NCI-H2029 treated with DMSO at 0.1 percent for 48 hours (cell line): ENCODE data around the gene SAMD9.
"Not testable (repeated sequence)": the region's sequence is repeated elsewhere in the genome, so short reads cannot be mapped to it uniquely, and the experiment has no call there.

Source experiments
- DNase-seq: peaks from one replicate; lab custom pipeline; 2025; lab: John Stamatoyannopoulos, UW

SAMD9 gene

GRCh38 chr7:93120592-93121549 lies 3.1 kb upstream of the SAMD9 start:
- no peak for DNase-seq

- no peak for DNase-seq
These were observed 1.6 kb upstream of the SAMD9 start for GRCh38 chr7:93119191-93119905.

GRCh38 chr7:93117327-93117726 lies 452 bp downstream of the SAMD9 start:
- no peak for DNase-seq

- no peak for DNase-seq
These were observed 2.0 kb downstream of the SAMD9 start for GRCh38 chr7:93115796-93116195.

- no peak for DNase-seq
These were observed 9.8 kb downstream of the SAMD9 start for GRCh38 chr7:93108003-93108402.

GRCh38 chr7:93097388-93097787 lies 20.4 kb downstream of the SAMD9 start:
- no peak for DNase-seq

- no peak for DNase-seq
These were observed 24.9 kb downstream of the SAMD9 start for GRCh38 chr7:93092757-93093370.

- DNase-seq, result not testable (repeated sequence)
These were observed 44.4 kb downstream of the SAMD9 start for GRCh38 chr7:93073357-93073756.

GRCh38 chr7:93062599-93062998 lies 55.2 kb downstream of the SAMD9 start:
- no peak for DNase-seq

GRCh38 chr7:93060865-93061264 lies 56.9 kb downstream of the SAMD9 start:
- no peak for DNase-seq

- DNase-seq, result no peak
These were observed 57.8 kb downstream of the SAMD9 start for GRCh38 chr7:93060025-93060424.

GRCh38 chr7:93056621-93057020 lies 61.2 kb downstream of the SAMD9 start:
- DNase-seq, result not testable (repeated sequence)

- peak; percentile 46 for DNase-seq
These were observed 62.2 kb downstream of the SAMD9 start for GRCh38 chr7:93055543-93056107.

- DNase-seq, result no peak
These were observed 62.8 kb downstream of the SAMD9 start for GRCh38 chr7:93054975-93055374.

- DNase-seq, result no peak
These were observed 63.5 kb downstream of the SAMD9 start for GRCh38 chr7:93053949-93054943.

- DNase-seq, result no peak
These were observed 64.4 kb downstream of the SAMD9 start for GRCh38 chr7:93053209-93053948.

GRCh38 chr7:93051660-93052059 lies 66.1 kb downstream of the SAMD9 start:
- DNase-seq, result no peak
